Smooth muscle cell of the umbilical artery (primary cell): ENCODE measurements around the gene ARMCX5. TPM values are rescaled to one million over a fixed set of nuclear protein-coding genes. Genes with fewer than 3 reads are reported as not detected.

Experiments used
- total RNA-seq: library from RNA; depleted of rRNA; stranded (reverse); fragments of >200 nt; gene quantifications from 2 replicates; pipeline ENCODE4 v1.2.3, GENCODE V29; 2014

The ARMCX5 gene
- 13.9 and 20.8 TPM in 2 replicates for total RNA-seq

DNA sequence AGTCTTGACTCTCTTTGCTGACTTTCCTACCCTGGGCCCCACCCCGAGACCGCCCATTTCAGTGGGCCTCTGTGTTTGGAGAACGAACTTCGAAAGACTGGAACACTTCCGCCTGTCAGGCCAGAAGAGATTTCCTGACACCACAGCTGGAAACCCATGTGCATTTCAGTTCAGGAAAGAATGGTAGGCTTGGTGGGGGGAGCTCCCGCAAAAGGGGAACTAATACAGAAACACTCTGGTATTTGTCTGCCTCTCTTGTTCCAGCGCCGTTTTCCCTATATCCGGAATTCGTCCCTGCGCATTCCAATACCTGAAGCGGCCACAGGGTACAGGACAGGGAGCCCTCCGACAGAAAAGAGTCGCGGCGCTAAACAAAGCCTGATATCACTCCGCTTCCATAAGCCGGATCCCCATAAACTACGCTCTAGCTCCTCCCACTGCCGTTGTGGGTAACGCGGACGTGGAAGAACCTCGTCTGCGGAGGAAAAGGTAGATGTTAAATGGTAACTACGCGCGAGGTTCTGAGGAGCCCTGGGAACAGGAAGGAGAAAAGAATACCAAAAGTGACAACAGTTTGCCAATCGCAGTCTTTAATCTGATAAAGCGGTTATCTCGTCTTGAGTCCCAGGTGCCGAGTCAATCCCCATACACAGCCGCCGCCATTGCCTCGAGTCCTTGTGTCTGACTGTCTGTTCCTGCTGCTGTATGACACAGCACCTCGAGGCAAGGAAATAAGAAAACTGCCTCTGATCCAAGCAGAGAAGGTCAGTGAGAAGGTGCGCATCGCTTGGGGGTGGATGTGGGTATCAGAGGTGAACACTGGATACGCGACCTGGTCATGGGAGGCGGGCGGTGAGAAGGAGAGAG, at the start of gene ARMCX5:
Gene ARMCX5 (plus strand): TSS at position 432 of the 867 bp plus-strand sequence. CDS start 2,627 bp downstream, outside the sequence.

GRCh38 chrX:102651242-102652011, 52.1 kb downstream of the ARMCX5 start, which contains the start of gene GPRASP1:
GPRASP1 (plus strand) TSS chrX:102651483; CDS start chrX:102653914, 2,431 bp downstream.

Other genes with a start within 250 kb of the ARMCX5 start
- not detected in 2 replicates for gene NXF2B, start 159.5 kb upstream of the ARMCX5 start, total RNA-seq
- not detected in 2 replicates for gene TCP11X2, start 127.7 kb upstream of the ARMCX5 start, total RNA-seq
- gene TMSB15A, start 82.8 kb upstream of the ARMCX5 start, total RNA-seq: 2.4 and 6.9 TPM in 2 replicates
- gene GPRASP1, start 52.0 kb downstream of the ARMCX5 start, total RNA-seq: 3.7 and 5.0 TPM in 2 replicates
- 20.1 and 25.5 TPM in 2 replicates for gene GPRASP2, start 112.9 kb downstream of the ARMCX5 start, total RNA-seq
- gene GPRASP3, start 121.2 kb downstream of the ARMCX5 start, total RNA-seq: 5.4 and 5.6 TPM in 2 replicates